ENCODE results near the gene TASOR2.

- TF ChIP-seq POLR2A (IDR thresholded peaks at IDR 0.05; ENCODE audit: low read depth, low read length) (no peak), TAF1 (IDR thresholded peaks at IDR 0.05; ENCODE audit: borderline replicate concordance, low read depth, low read length) (no peak)
These were observed 34.9 kb downstream of the TASOR2 start for GRCh38 chr10:5719546-5719945.

Data from GM12892 (cell line).